Right ventricle myocardium inferior (tissue), 1 donor: Measurements from ENCODE around the gene CTTNBP2. TPM values are rescaled to one million over a fixed set of nuclear protein-coding genes. Genes with fewer than 3 reads are reported as not detected.
A peak's percentile ranks its signal among the peaks of the same experiment; 100 is the strongest.

ENCODE experiments used
- ATAC-seq: fragments of 200-7000 bp; cut with Tn5 transposase; one replicate; pipeline ENCODE4 v1.9.1; 2020; ENCODE audit warnings: mild to moderate bottlenecking, moderate library complexity
- DNase-seq: peaks from one replicate; pipeline ENCODE4 v3.0.0; 2021; ENCODE audit errors: missing footprints
- intact Hi-C: fragments of 100-400 bp; cut with DNase I; formaldehyde crosslinking; loops from one replicate; pipeline ENCODE4 v1.11.0; 2022
- total RNA-seq: library from RNA; stranded (reverse); fragmentation: NEBNext Ultra II Directional; extraction: Animal tissue kit (Norgen Biotek cat#: 25700); gene quantifications from one replicate; pipeline ENCODE4 v1.2.1, GENCODE V29; 2021
- donor health status: DM: no; HTN: yes; CAD: no; lungs with severe emphysema.

CTTNBP2 gene
- total RNA-seq, 1 donor from 2014 or later, result 1.5 TPM

GRCh38 chr7:117769085-117769484, 104.2 kb downstream of the CTTNBP2 start:
- no peak for ATAC-seq
- DNase-seq, result no peak
- intact Hi-C loops, result no loop called here

- ATAC-seq (no peak), DNase-seq (no peak)
- intact Hi-C loops, result no loop called here
Measured at GRCh38 chr7:117767951-117768350, 105.3 kb downstream of the CTTNBP2 start.

GRCh38 chr7:117766913-117767312, 106.3 kb downstream of the CTTNBP2 start:
- DNase-seq (no peak), ATAC-seq (no peak)
- intact Hi-C loops, result no loop called here

- no peak for DNase-seq
- intact Hi-C loops, result no loop called here
- ATAC-seq, result no peak
Measured at GRCh38 chr7:117764031-117764430, 109.2 kb downstream of the CTTNBP2 start.

DNA sequence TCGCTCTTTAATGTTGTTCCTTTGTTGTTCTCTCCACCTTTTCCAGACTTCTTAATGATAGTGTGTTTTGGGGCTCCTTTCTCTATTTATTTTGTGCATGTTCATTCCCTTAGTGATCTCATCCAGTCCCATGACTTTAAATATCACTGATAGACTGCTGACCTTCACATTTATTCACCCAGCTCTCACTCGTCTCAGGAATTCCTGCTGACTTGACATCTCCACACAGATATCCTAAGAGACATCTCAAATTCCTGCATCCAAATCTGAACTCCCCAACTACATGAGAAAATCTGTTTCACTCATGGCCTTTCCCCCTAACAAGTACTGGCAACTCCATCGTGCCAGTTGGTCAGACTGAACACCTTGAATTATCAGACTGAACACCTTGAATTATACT, 111.2 kb downstream of the CTTNBP2 start:
- ATAC-seq (no peak), DNase-seq (no peak)
- intact Hi-C loops, result no loop called here

DNA sequence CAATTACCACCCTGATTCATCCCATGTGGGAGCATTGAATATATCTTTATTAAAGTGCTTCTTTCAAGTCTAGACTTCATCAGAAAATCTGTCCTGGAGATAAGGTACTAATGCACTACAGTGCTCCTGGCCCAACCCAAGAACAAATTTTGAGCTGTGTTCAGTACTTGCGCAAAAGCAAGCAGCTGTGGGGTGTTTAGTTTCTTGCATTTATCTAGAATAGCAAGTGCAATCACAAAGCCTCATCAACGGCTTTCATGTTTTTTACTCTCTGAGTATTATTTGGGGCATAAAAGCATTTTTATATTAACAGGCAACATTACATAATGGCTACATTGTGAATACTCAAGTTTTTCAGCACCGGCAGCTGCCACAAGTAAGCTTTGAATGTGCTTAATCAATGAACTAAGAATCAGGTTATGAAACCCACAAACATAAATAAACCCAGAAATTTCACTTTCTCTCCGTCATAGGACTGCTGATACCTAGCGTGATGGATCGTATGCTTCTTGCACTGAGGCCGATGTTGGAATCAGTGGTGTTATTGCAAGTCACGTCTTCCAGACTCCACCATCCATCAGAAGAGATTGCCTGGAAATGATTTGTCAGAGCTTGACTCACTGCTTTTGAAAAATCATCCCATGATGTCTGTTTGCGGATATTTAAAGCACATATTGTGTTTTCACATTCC, 113.1 kb downstream of the CTTNBP2 start:
- ATAC-seq (no peak), DNase-seq (no peak)
- intact Hi-C loops, result no loop called here

GRCh38 chr7:117757440-117757839, 115.8 kb downstream of the CTTNBP2 start:
- no peak for DNase-seq
- ATAC-seq, result no peak
- intact Hi-C loops, result no loop called here

- ATAC-seq (no peak), DNase-seq (no peak)
- intact Hi-C loops, result no loop called here
Measured at GRCh38 chr7:117756586-117757085, 116.6 kb downstream of the CTTNBP2 start.

DNA sequence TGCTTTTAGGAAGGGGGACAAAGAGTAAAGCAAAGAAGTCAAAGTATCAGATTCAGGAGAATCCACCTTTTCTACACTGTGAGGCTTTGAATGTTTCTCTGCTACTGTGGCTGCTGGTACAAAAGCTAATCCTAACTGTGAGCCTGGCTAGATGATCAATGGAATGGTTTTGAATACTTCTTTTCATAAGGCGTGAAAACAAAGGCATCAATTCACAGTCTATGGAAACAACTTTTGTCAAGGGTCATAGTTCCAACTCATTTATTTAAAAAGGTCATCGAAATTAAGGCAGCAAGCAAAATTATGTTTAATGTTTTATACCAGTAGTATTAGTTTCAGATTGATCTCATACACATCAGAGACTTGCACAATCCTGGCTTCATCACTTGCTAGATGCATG, 118.1 kb downstream of the CTTNBP2 start:
- intact Hi-C loops, result no loop called here
- ATAC-seq (no peak), DNase-seq (no peak)

GRCh38 chr7:117751775-117752174, 121.5 kb downstream of the CTTNBP2 start:
- intact Hi-C loops, result loop anchor here (5.0 kb wide), 1 partner anchor 401 kb away; no protein-coding TSS in a partner anchor
- DNase-seq, result no peak
- ATAC-seq, result peak; percentile 70

- DNase-seq (no peak), ATAC-seq (no peak)
- intact Hi-C loops, result loop anchor here (5.0 kb wide), 1 partner anchor 401 kb away; no protein-coding TSS in a partner anchor
Measured at GRCh38 chr7:117750612-117751563, 122.4 kb downstream of the CTTNBP2 start.

DNA sequence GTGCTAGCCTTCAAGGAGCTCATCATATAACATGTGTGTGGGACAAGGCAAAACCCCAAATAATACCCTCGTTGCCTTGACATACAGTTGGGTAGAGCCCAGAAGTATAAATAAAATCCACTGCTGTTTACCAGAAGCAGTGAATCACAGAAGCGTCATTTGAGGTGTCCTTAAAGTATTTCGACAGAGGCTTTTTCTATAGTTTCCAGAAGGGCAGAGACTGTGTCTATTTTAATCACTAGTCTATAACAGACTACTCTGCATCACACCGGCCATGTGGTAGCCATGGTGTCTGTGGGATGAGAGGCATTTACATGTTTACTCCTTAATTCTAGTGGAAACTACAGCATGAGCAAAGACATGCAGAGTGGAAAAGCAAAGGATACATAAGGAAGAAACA, 131.3 kb downstream of the CTTNBP2 start:
- no peak for DNase-seq
- intact Hi-C loops, result loop anchor here (10.0 kb wide), 1 partner anchor 363 kb away; no protein-coding TSS in a partner anchor
- no peak for ATAC-seq

- ATAC-seq, result no peak
- intact Hi-C loops, result no loop called here
- DNase-seq, result no peak
Measured at GRCh38 chr7:117739085-117739484, 134.2 kb downstream of the CTTNBP2 start.

DNA sequence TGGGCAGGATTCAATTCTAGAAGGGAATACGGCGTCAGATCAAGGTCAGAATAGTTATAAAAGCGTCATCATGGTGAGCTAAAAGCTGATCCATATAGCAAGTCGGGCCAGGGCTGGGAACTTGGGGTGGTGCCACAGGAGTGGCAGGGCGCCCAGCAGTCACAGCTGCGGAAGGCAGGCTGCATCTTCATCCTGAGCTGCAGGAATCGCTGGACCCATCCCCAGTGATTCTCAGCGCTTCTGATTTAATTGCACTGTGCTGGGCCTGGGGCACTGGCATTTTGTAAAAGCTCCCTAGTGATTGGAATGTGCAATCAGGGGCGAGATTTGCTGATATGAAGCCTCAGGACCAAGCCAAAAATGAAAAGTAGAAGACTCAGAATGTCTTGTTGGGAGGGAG, 135.3 kb downstream of the CTTNBP2 start:
- intact Hi-C loops, result no loop called here
- ATAC-seq (no peak), DNase-seq (no peak)

GRCh38 chr7:117731455-117731854, 141.8 kb downstream of the CTTNBP2 start:
- ATAC-seq, result peak; percentile 80
- no peak for DNase-seq

GRCh38 chr7:117730390-117730789, 142.9 kb downstream of the CTTNBP2 start:
- intact Hi-C loops, result no loop called here

More at GRCh38 chr7:117731455-117731854, 141.8 kb downstream of the CTTNBP2 start:
- intact Hi-C loops, result no loop called here

DNA sequence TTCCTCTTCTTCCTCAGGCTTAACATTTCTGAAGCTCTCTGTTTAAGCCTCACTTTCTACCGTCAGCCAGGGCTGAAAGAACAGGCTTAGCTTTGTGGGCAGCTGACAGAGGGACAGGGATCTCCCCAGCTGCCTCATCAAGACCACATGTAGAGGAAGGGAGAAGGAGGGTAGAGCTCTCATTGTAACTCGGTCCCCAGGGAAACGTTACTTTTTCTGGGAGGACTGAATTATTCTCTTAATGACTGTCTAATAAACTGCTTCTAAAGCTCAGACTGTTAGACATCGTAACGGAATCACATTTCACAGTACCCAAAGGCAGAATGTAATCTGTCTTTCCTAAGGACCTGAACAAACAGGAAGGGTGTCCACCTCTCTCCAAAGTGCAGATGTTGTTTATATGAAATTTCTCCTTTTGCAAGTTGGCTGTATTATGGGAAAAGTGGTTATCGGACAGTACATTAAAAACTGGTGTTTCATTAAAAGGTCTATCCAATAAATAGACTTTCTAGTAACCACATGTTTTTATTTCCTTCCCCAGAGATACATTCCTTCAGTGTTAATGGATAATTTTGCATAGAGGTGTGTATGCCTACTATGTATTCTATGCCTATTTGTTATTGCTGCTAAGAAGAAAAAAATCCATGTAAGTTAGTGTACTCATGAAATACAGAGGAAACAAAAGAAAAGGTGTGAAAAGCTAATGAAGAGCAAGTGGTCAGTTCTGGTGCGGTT, 144.2 kb downstream of the CTTNBP2 start:
- no peak for DNase-seq
- no peak for ATAC-seq
- intact Hi-C loops, result no loop called here

More at GRCh38 chr7:117730390-117730789, 142.9 kb downstream of the CTTNBP2 start:
- ATAC-seq, result no peak
- no peak for DNase-seq

- DNase-seq (no peak), ATAC-seq (no peak)
- intact Hi-C loops, result no loop called here
Measured at GRCh38 chr7:117724898-117725297, 148.3 kb downstream of the CTTNBP2 start.

DNA sequence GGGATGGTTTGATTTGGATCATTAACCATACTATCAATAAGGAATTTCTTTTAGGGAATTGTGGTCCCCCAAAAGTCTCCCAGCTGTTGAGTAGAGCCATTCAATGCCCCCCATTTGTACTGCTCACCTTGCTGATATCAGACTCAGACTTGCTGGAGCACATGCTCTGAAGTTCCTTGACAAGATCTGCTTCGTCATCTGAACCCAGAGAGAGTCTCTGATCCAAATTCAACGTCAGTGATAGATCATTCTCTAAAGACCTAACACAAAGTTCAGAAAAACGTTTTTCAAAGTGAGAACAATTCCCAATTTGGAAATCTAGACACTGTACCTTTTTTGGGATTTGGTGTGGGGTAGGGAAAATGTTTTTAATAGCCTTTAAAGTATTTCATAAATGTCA, 153.9 kb downstream of the CTTNBP2 start:
- intact Hi-C loops, result no loop called here
- ATAC-seq, result no peak
- DNase-seq, result no peak
